HL-60 (cell line): Measurements from ENCODE around the gene KRT14.

Experiments used
- DNase-seq, 2 experiments: peaks; one replicate each; pipeline ENCODE4 v3.0.0-alpha.2; 2010 to 2020; ENCODE audit warnings: low read depth in 1 of 2, low spot score in 1 of 2
- H3K27ac ChIP-seq: fragments of 250-450 bp; sonication (Bioruptor Pico); replicated peaks from 2 replicates; pipeline ENCODE4 v1.5.1; 2020; ENCODE audit warnings: mild to moderate bottlenecking, moderate library complexity
- H3K27me3 ChIP-seq: fragments of 250-450 bp; sonication (Bioruptor Pico); 2 replicates; pipeline ENCODE4 v1.5.1; 2021; ENCODE audit warnings: mild to moderate bottlenecking, moderate library complexity; ENCODE audit not compliant: insufficient read depth, poor library complexity, severe bottlenecking
- H3K4me3 ChIP-seq: replicated peaks from 2 replicates; pipeline ENCODE4 v1.5.1; 2011; ENCODE audit warnings: mild to moderate bottlenecking, control low read depth, low read length; ENCODE audit not compliant: insufficient read depth
- CTCF ChIP-seq: IDR thresholded peaks from one replicate; pipeline ENCODE4 v1.5.1; 2011; ENCODE audit warnings: low read length, control low read depth, inconsistent platforms; ENCODE audit not compliant: insufficient read depth
- GABPA ChIP-seq: IDR thresholded peaks from 2 replicates; pipeline ENCODE4 v1.6.1; 2012; ENCODE audit warnings: low read depth
- POLR2AphosphoS5 ChIP-seq: IDR thresholded peaks from 2 replicates; pipeline ENCODE4 v1.6.1; 2012; ENCODE audit warnings: low read depth
- REST ChIP-seq: IDR thresholded peaks from 2 replicates; pipeline ENCODE4 v1.6.1; 2012; ENCODE audit warnings: low read depth; ENCODE audit not compliant: insufficient replicate concordance
- SPI1 ChIP-seq: IDR thresholded peaks from 2 replicates; pipeline ENCODE4 v1.6.1; 2012; ENCODE audit warnings: low read depth, mild to moderate bottlenecking, borderline replicate concordance

The KRT14 gene

GRCh38 chr17:41539979-41540701, 46.6 kb downstream of the KRT14 start:
- DNase-seq = no peak
- TF ChIP-seq GABPA (no peak), POLR2AphosphoS5 (no peak), REST (no peak), CTCF (no peak), SPI1 (no peak)
- H3K27ac ChIP-seq = no peak overlapping the region
- no peak overlapping the region for H3K4me3 ChIP-seq
- H3K27me3 ChIP-seq = peaks cover 2% of the 10 kb centered on the region

- no peak for TF ChIP-seq SPI1
- no peak for TF ChIP-seq REST
- no peak for TF ChIP-seq GABPA
- no peak for TF ChIP-seq CTCF
- no peak for TF ChIP-seq POLR2AphosphoS5
- Histone ChIP-seq H3K4me3 (no peak overlapping the region), H3K27ac (no peak overlapping the region), H3K27me3 (peaks cover 2% of the 10 kb centered on the region)
- no peak for DNase-seq
Measured at GRCh38 chr17:41539071-41539492, 47.6 kb downstream of the KRT14 start.

GRCh38 chr17:41538565-41538991, 48.1 kb downstream of the KRT14 start:
- DNase-seq = no peak
- TF ChIP-seq REST (no peak), CTCF (no peak), SPI1 (no peak)
- H3K27ac ChIP-seq = no peak overlapping the region
- H3K27me3 ChIP-seq = peaks cover 4% of the 10 kb centered on the region
- no peak overlapping the region for H3K4me3 ChIP-seq
